ENCODE measurements around the gene SEMA6A.

SEMA6A gene

GRCh38 chr5:116494784-116495450 lies 79.7 kb downstream of the SEMA6A start:
- no peak for DNase-seq
- no peak for TF ChIP-seq POLR2A (IDR thresholded peaks at IDR 0.05; ENCODE audit: low read length)
- no peak for TF ChIP-seq GATA1 (IDR thresholded peaks at IDR 0.05; ENCODE audit: low read depth, low read length)

GRCh38 chr5:116492776-116493175 lies 81.8 kb downstream of the SEMA6A start:
- peak; percentile 13 to 31 for DNase-seq
- TF ChIP-seq GATA1 (IDR thresholded peaks at IDR 0.05; ENCODE audit: low read depth, low read length) = no peak
- no peak for TF ChIP-seq POLR2A (IDR thresholded peaks at IDR 0.05; ENCODE audit: low read length)

GRCh38 chr5:116492016-116492623 lies 82.5 kb downstream of the SEMA6A start:
- TF ChIP-seq POLR2A (IDR thresholded peaks at IDR 0.05; ENCODE audit: low read length) = no peak
- TF ChIP-seq GATA1 (IDR thresholded peaks at IDR 0.05; ENCODE audit: low read depth, low read length) = no peak
- DNase-seq = peak; percentile 39 to 60

GRCh38 chr5:116488356-116489041 lies 86.1 kb downstream of the SEMA6A start:
- no peak for TF ChIP-seq GATA1 (IDR thresholded peaks at IDR 0.05; ENCODE audit: low read depth, low read length)
- TF ChIP-seq POLR2A (IDR thresholded peaks at IDR 0.05; ENCODE audit: low read length) = no peak
- no peak for DNase-seq

GRCh38 chr5:116487045-116487444 lies 87.6 kb downstream of the SEMA6A start:
- no peak for DNase-seq
- TF ChIP-seq GATA1 (IDR thresholded peaks at IDR 0.05; ENCODE audit: low read depth, low read length) (no peak), POLR2A (IDR thresholded peaks at IDR 0.05; ENCODE audit: low read length) (no peak)

GRCh38 chr5:116486588-116486987 lies 88.0 kb downstream of the SEMA6A start:
- TF ChIP-seq GATA1 (IDR thresholded peaks at IDR 0.05; ENCODE audit: low read depth, low read length) = no peak
- no peak for TF ChIP-seq POLR2A (IDR thresholded peaks at IDR 0.05; ENCODE audit: low read length)
- DNase-seq = no peak

- TF ChIP-seq GATA1 (IDR thresholded peaks at IDR 0.05; ENCODE audit: low read depth, low read length) (no peak), POLR2A (IDR thresholded peaks at IDR 0.05; ENCODE audit: low read length) (no peak)
- DNase-seq = no peak
Measured at GRCh38 chr5:116484645-116485044, 90.0 kb downstream of the SEMA6A start.

- TF ChIP-seq GATA1 (IDR thresholded peaks at IDR 0.05; ENCODE audit: low read depth, low read length) = no peak
- no peak for TF ChIP-seq POLR2A (IDR thresholded peaks at IDR 0.05; ENCODE audit: low read length)
- no peak for DNase-seq
Measured at GRCh38 chr5:116482394-116482793, 92.2 kb downstream of the SEMA6A start.

GRCh38 chr5:116480894-116481510 lies 93.6 kb downstream of the SEMA6A start:
- TF ChIP-seq GATA1 (IDR thresholded peaks at IDR 0.05; ENCODE audit: low read depth, low read length) = no peak
- no peak for DNase-seq

GRCh38 chr5:116479776-116480675 lies 94.6 kb downstream of the SEMA6A start:
- DNase-seq = no peak

GRCh38 chr5:116478491-116478890 lies 96.1 kb downstream of the SEMA6A start:
- TF ChIP-seq POLR2A (IDR thresholded peaks at IDR 0.05; ENCODE audit: low read length) = no peak
- no peak for TF ChIP-seq GATA1 (IDR thresholded peaks at IDR 0.05; ENCODE audit: low read depth, low read length)
- DNase-seq = peak in 1 of 2 experiments; percentile 12

More at GRCh38 chr5:116479776-116480675, 94.6 kb downstream of the SEMA6A start:
- TF ChIP-seq POLR2A (IDR thresholded peaks at IDR 0.05; ENCODE audit: low read length) = no peak
- TF ChIP-seq GATA1 (IDR thresholded peaks at IDR 0.05; ENCODE audit: low read depth, low read length) = no peak

GRCh38 chr5:116476897-116477537 lies 97.6 kb downstream of the SEMA6A start:
- no peak for TF ChIP-seq GATA1 (IDR thresholded peaks at IDR 0.05; ENCODE audit: low read depth, low read length)
- peak; percentile 13 to 25 for DNase-seq

- DNase-seq = no peak
- no peak for TF ChIP-seq POLR2A (IDR thresholded peaks at IDR 0.05; ENCODE audit: low read length)
- no peak for TF ChIP-seq GATA1 (IDR thresholded peaks at IDR 0.05; ENCODE audit: low read depth, low read length)
Measured at GRCh38 chr5:116475338-116475737, 99.3 kb downstream of the SEMA6A start.
